Right ventricle myocardium superior (tissue), 1 donor: ENCODE data around the gene STAG3. TPM values are rescaled to one million over a fixed set of nuclear protein-coding genes. Genes with fewer than 3 reads are reported as not detected.

Experiments
- ATAC-seq: fragments of 200-7000 bp; cut with Tn5 transposase; one replicate; pipeline ENCODE4 v1.9.1; 2020; ENCODE audit warnings: mild to moderate bottlenecking; ENCODE audit not compliant: poor library complexity
- DNase-seq: peaks from one replicate; pipeline ENCODE4 v3.0.0-alpha.2; 2020
- intact Hi-C: fragments of 100-400 bp; cut with DNase I; formaldehyde crosslinking; loops from one replicate; pipeline ENCODE4 v1.11.2; 2022
- total RNA-seq: library from RNA; stranded (reverse); fragmentation: NEBNext Ultra II Directional; extraction: Animal tissue kit (Norgen Biotek cat#: 25700); gene quantifications from one replicate; pipeline ENCODE4 v1.2.1, GENCODE V29; 2021
- donor health status: DM: no; HTN: yes; CAD: no; lungs with severe emphysema.

STAG3 gene
- total RNA-seq, 1 donor from 2014 or later, result 0.94 TPM

DNA sequence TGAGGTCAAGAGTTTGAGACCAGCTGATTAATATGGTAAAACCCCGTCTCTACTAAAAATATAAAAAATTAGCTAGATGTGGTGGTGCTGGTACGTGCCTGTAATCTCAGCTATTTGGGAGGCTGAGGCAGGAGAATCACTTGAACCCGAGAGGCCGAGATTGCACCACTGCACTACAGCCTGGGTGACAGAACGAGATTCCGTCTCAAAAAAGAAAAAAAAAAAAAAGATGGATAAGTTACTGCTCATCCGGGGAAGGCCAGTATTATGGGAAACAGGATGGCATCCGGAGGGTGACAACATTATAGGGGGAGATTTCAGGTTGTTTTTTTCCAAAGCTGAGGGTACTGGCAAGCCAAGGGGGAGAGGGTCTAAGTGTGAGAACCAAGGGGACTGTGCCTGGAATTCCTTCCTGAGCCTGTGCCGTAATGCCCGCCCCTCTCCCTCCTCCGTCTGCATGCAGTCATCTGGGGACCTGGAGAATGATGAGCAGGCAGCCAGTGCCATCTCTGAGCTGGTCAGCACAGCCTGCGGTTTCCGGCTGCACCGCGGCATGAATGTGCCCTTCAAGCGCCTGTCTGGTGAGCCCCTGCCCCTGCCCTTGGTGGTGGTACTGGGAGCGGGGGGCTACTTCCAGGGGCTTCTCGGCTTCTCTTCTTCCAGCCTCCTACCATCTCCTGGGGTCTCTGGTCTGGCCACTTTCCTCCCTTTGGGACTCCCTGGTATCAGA, 24.6 kb upstream of the STAG3 start:
- no peak for ATAC-seq
- DNase-seq, result no peak
- intact Hi-C loops, result no loop called here

DNA sequence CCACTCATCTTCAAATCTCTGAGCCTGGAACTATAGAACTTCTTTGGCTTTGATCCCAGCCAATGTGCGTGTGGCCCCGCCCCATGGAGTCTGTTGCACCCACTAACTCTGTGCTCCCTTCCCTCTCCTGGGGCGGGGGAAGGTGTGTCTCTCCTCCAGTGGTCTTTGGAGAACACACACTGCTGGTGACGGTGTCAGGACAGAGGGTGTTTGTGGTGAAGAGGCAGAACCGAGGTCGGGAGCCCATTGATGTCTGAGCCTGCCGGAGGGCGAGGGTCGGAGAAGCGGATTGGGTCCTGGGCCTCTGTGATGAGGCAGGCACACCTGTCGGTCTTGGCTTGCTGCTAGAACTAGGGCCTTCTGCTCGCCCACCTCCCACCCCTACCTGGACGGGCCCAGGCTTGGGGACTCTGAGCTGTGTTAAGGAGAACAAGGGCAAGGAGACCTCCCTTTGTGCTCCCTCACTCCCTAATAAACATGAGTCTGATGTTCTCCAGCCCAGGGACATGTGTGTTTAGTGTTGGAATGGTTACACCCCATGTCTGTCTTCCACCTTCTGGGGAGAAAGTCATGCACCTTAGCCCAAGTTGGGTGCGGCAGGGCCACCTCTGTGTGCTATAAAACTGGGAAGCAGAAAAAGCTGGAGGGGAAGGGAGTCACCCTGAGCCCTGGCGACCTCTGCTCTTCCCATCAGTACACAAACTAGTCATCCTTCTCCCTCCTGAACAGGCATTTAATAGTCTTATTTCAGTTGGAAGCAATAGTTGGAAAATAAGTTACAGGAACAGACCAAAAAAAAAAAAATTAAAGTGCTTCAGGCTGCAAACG, 23.8 kb upstream of the STAG3 start:
- intact Hi-C loops, result no loop called here

DNA sequence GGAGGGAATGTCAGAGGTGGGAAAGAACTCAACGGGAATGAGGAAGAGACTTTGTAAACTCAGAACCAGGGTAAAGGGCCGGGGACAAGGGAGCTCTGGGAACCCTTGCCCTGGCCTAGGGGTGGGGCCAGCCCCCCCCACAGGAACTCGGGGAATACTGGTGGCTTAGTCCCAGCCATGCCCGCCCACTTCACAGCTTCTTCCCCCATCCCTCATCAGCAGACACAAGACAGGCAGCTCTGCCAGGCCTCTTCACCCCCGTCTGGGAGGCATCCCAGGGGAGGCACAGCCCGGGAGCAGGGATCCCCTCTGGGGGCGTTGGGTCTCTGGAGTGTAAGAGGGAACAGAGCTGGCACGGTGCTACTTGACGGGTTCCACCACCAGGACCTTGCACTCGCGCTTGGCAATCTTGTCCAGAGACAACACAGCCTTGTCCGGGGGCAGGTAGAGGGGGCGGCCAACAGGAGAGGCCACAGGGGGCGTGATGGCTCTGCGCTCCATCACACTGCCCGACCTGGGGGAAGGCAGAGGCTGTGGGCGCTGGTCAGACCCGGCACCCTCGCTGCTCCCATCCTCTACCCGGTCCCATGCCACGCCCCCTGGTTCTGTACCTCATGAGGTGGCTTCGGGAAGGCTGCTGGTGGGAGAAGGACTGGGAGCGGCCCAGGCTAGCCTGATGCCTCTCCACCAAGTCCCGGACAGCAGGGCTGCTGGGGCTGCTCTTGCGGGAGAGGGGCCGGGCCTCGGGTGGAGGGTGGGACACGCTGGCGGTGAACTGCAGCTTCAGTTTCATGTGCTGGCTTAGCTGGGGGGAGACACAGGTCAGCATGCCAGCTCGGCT, 22.8 kb upstream of the STAG3 start:
- ATAC-seq, result no peak
- intact Hi-C loops, result no loop called here
- no peak for DNase-seq

More for the DNA sequence above, 23.8 kb upstream of the STAG3 start:
- DNase-seq (no peak), ATAC-seq (no peak)

DNA sequence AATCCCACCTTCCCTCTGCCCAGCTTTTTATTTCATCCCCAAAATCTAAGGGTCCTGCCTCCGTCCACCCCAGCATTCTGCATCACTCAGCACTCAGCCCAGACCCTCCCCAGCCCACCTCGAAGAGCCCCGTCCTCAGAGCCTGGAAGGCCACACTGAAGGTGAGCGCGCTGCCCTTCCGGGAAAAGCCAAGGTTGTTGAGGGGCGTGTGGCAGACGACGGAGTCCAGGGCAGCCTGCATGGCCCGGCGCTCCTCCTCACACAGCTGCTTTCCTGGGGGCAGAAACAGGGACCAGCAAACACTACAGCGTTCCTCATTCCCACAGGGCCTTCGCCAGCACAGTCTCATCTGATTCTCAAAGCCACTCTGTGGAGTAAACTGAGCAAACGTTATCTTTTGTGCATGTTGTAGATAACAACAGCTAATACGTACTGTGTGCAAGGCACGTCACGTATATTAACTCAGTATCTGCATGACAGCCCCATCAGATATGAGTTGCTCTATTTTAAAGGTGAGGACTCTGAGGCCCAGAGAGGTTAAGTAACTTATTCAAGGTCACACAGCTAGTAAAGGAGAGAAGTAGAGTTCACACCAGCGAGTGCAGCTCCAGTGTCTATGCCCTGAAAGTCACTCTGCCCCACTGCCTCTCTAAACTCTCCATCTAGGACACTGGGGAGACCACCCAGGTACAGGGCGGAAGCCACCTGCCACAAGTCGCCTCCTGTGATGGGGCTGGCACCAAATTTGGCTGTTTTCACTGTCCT, 22.0 kb upstream of the STAG3 start:
- no peak for DNase-seq

DNA sequence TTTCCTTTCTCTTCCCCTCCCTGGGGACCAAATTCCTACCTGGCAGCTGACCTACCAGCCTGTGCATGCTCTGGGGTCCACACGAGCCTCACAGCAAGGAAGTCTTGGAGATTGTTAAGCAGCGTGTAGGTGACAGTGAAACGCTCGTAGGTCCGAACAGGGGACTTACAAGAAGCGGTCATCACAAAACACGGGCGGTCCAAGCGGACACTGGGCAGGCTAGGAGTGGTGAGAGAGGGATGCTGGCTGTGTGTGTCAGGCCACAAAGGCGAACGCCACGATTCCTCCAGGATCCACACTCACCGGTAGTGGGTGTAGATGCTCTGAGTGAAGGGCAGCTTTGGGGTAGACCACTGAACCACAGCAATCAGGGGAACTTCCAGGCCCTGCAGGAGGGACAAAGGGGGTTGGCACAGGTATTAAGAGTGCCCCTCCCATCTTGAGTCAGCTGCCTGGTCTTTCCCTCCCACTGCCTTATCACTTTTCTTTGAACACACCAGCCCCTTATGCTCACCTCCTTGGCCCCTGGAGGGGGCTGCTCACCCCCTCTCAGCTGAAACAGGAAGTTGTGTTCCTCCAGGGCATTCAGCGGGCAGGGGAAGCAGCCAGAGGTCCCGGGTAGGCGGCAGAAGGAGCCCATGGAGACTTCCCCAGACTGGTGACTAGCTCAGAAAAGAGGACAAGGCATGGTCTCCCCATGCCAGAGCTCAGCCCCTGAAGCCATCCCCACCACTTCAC, 21.2 kb upstream of the STAG3 start:
- DNase-seq (no peak), ATAC-seq (no peak)
- intact Hi-C loops, result no loop called here

More for the DNA sequence above, 22.0 kb upstream of the STAG3 start:
- ATAC-seq, result no peak
- intact Hi-C loops, result no loop called here

DNA sequence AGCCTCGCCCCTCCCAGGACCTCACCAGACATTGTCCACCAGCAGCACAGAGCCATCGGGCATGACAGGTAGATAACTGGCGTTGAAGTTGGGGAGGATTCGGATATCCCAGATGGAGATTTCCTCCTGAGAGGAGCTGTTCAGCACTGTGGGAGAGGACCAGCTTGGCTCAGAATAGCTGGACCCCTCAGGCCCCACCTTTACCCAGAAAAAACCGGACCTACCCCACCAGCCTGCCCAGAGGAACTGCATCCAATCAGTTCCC, 20.7 kb upstream of the STAG3 start:
- intact Hi-C loops, result no loop called here
- DNase-seq (no peak), ATAC-seq (no peak)

DNA sequence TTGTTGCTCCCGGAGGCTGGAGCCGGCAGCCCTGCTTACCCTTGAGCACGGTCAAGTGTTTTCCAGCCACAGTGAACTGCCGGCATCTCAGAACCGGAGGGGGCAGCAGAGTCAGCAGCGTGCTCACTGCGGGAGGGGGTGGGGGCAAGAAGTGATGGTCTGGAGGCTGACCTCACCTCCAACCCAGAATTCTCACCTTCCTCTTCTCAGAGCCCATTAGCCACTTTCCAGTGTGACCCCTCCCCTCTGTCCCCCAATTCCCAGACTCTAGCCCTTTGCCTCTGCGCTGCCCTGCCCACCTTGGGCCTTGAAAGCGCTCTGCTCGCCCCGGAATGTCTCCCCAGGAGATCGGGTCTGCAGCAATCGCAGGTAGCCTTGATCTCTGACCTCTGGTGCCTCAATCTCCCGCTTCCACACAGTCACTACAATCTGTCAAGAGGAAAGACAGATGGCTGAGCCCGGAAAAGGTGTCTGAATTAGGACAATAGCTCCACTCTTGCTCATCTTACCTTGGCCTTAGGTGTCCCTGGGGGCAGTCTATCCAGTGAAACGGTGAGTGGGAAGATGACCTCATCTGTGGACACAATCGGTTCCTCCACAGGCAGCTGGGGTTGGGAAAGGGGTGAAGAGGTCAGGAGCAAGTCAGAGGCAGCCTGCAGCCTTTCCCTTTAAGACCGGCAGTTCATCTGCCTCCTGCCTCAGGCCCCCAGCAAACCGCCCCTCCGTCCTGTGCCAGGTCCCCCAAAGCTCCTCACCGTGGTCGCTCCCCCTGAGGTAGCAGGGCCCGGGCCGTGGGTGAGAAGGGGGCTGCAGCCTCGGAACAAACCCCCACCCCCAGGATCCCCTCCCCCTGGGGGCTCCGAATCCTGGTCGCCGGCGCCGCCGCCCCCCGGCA, 20.1 kb upstream of the STAG3 start:
- DNase-seq, result no peak
- intact Hi-C loops, result no loop called here
- peak; percentile 9 for ATAC-seq

DNA sequence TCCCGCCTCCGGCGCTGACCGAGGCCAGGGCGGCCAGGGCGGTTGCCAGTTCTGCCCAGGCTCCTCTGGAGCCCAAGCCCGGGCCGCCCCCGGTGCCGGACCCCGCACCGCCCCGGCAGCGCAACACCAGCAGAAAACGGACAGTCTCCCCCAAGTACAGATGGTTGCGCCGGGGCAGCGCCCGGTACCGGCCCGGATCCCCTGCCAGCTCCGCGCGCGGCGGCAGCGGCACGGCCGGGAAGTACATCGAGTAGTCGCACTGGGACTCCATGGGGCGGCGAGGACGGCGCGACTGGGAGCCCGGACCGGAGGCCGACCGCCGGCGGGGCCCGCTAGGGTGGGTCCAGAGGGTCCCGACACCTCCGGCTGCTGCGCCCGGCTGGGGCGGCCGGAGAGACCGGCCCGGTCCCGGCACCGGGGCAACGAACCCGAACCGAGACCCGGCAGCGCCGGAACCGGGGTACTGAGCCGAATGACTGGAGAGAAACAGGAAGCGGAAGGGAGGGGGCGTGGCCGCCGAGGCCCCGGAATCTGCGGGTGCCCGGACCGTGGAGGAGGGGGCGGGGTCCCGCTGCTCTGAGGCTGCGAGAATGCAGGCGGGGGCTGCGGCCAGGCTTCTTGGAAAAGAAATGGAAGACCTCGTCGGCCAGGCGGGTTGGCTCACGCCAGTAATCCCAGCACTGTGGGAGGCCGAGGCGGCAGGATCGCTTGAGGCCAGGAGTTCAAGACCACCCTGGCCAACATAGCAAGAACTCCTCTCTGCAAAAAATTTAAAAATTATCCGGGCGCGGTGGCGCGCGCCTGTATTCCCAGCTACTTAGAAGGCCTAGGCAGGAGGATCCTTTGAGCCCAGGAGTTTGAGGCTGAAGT, 19.3 kb upstream of the STAG3 start, which contains the start of gene TRAPPC14:
TSS of gene TRAPPC14 (minus strand) at position 495 of the 870 bp plus-strand sequence. CDS start at position 271, 224 bp downstream.
- intact Hi-C loops, result no loop called here
- peak; percentile 98 for DNase-seq

DNA sequence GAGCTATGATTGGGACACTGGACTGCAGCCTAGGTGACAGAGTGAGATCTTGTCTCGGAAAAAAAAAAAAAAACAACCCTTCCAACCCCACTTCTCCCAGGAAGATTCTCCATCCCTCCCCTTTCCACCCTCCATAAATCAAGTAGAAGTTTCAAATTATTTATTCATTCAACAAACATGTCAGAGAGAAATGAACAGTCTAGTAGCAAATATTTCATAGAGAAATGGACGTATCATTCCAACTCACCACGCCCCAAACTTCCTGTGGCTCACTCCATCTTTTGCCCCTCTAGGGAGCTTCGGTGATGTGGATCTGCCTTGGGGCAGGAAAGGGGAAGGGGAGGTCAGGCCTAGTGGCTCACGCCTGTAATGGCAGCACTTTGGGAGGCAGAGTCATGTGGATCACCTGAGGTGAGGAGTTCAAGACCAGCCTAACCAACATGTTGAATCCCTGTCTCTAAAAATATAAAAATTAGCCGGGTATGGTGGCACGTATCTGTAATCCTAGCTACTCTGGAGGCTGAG, 18.6 kb upstream of the STAG3 start:
- intact Hi-C loops, result no loop called here
- no peak for ATAC-seq
- DNase-seq, result no peak

More for the DNA sequence above, 19.3 kb upstream of the STAG3 start, which contains the start of gene TRAPPC14:
- ATAC-seq, result peak; percentile 96

DNA sequence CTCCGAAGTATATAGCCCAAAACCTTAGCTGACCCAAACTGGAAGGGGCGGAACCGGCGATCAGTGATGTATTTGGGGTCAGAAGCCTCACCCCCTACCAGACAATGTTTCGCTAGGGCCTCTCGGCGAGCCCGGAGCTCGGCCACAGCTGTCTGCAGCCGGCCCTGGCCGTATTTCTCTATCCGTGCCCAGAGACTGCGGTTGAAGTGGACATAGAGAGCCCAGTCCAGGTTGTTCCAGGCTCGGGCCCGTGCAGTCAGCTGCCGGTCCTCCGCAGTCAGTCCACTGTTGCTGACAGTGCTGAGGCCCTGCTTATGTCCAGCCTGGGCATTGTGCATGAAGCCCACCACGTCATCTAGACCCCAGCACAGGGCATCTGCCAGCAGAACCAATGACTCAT, 17.7 kb upstream of the STAG3 start:
- intact Hi-C loops, result no loop called here
- DNase-seq, result no peak
- no peak for ATAC-seq

DNA sequence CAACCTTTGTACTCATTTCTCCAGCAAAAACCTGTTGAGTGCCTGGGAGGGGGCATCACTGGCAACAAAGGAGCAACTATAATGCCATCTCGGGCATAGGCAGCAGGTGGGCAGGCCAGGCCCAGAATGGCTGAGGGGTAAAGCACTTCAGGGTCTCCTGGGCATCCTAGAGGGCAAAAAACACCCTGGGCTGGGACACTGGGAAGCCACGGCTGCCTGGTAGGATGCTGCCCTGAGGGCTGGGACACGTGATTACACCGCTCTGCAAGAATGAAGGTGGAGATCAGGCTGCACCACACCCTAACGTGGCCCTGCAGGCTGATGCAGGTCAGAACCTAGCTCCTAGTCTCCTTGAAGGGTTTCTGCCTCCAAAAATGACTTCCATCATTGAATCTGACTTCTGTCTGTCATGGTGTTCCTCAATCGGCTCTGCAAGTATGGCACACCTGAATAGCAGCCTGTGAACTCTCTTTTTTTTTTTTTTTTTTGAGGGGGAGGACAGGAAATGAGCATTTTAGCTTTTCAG, 14.6 kb upstream of the STAG3 start:
- ATAC-seq (no peak), DNase-seq (no peak)
- intact Hi-C loops, result no loop called here

DNA sequence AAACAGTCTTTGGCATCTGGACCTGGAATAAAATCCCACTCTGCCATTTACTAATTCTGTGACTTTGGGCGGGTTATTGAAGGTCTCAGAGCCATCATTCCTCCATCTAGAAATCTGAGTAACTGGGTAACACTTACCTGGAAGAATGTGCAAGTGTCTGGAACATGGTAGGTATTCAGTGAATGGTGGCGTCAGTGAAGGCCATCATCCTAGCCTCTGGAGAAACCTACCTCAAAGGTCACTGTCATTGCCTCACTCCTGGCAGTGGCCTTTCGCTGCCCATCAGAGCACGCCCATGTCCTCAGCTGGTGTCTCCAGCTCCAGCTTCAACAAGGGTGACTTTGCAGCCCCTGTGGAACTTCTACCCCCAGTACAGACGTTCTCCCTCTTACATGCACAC, 13.8 kb upstream of the STAG3 start:
- no peak for ATAC-seq
- no peak for DNase-seq
- intact Hi-C loops, result no loop called here

DNA sequence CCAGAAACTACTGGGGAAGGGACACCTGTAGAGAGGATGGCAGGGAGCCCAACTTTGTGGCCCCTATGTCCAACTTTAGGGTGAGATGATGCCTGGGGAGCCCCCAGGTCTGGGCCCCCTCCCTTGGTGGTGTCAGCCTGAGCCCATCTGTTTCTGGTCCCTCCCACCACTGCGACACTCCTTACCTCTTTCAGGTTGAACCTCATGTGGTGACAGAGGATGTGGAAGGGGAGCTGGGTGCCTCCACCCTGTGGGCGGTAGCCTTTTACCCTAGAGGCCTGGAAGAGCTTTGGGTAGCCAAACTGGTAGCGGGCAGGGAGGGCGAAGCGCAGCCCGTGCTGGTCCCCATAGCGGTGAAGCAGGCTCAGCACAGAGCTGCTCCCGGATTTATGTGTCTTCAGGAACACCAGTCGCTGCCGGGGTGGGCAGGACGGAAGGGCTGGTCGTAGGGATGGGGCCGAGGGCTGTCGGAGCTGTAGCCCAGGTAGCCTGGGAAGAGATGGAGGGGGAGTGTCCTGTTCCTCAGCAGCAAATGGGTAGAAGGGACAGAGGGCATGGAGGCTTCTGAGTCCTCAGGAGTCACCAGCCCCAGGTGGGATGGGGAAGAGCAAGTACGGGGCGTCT, 11.3 kb upstream of the STAG3 start:
- no peak for DNase-seq
- no peak for ATAC-seq
- intact Hi-C loops, result no loop called here

DNA sequence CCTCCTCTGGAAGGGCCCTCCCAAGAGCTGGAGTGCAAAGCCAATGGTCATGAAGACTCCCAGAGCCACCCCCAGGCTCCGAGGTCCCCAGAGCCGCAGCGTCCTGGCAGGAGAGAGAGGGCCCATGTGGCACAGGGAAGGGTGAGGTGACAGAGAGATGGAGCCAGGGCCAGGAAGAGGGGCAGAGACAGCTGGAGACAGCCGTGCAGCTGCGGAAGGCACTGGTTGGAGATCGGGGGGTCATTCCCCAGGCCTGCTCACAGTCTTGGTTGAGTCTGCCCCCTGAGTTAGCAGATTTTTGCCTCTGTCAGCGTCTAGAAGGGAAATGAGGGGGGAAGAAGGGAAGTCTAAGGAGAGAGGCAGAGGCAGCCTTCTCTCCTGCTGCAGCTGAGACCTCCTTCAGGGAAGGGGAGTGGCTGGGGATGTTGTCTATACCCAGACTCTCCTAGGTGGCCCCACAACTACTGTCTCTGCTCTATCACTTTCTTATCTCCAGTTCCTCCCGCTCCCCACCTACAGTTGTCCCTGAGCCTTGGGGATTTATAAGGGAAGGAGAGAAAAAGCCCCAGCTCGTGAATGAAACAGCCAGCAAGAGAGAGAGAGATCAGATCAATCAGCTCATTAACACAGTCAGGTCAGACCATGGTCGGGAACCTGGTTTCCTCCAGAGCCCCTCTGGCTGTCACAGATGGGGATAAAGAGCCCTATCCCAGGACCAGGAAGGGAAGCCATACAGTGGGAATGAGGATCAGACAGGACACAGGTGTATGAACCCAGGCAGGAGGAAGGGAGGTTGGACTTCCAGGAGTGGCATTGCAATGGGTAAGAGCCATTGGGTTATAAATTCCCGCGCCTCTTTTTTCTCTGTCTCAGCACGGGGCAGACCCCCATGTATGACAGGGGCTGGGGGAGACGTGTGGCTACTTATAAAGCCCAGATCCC, 10.5 kb upstream of the STAG3 start:
- intact Hi-C loops, result no loop called here
- DNase-seq (no peak), ATAC-seq (no peak)
